Measurements from ENCODE around the gene FGF2.

Gene FGF2

GRCh38 chr4:122894827-122895226 lies 68.2 kb downstream of the FGF2 start:
- FAIRE-seq (no peak), DNase-seq (ENCODE audit: insufficient read length, low spot score) (no peak)
- TF ChIP-seq CTCF (IDR thresholded peaks at IDR 0.05; ENCODE audit: insufficient read depth, missing control alignments) = no peak

- DNase-seq (ENCODE audit: insufficient read length, low spot score) = no peak
- FAIRE-seq = peak; percentile 68
- TF ChIP-seq CTCF (IDR thresholded peaks at IDR 0.05; ENCODE audit: insufficient read depth, missing control alignments) = no peak
Measured at GRCh38 chr4:122895336-122895995, 68.8 kb downstream of the FGF2 start.

GRCh38 chr4:122896270-122896669 lies 69.6 kb downstream of the FGF2 start:
- TF ChIP-seq CTCF (IDR thresholded peaks at IDR 0.05; ENCODE audit: insufficient read depth, missing control alignments) = no peak
- FAIRE-seq (no peak), DNase-seq (ENCODE audit: insufficient read length, low spot score) (no peak)

GRCh38 chr4:122898370-122899150 lies 71.9 kb downstream of the FGF2 start:
- TF ChIP-seq CTCF (IDR thresholded peaks at IDR 0.05; ENCODE audit: insufficient read depth, missing control alignments) = no peak
- FAIRE-seq (no peak), DNase-seq (ENCODE audit: insufficient read length, low spot score) (no peak)

GRCh38 chr4:122899682-122900081 lies 73.1 kb downstream of the FGF2 start:
- no peak for DNase-seq (ENCODE audit: insufficient read length, low spot score)
- no peak for FAIRE-seq
- no peak for TF ChIP-seq CTCF (IDR thresholded peaks at IDR 0.05; ENCODE audit: insufficient read depth, missing control alignments)

GRCh38 chr4:122900314-122900713 lies 73.7 kb downstream of the FGF2 start:
- no peak for TF ChIP-seq CTCF (IDR thresholded peaks at IDR 0.05; ENCODE audit: insufficient read depth, missing control alignments)
- no peak for DNase-seq (ENCODE audit: insufficient read length, low spot score)
- FAIRE-seq = no peak

All from D721Med (cell line).